ENCODE data around the gene PEX10.
"Not testable (repeated sequence)": the region's sequence is repeated elsewhere in the genome, so short reads cannot be mapped to it uniquely, and the experiment has no call there.

Gene PEX10

DNA sequence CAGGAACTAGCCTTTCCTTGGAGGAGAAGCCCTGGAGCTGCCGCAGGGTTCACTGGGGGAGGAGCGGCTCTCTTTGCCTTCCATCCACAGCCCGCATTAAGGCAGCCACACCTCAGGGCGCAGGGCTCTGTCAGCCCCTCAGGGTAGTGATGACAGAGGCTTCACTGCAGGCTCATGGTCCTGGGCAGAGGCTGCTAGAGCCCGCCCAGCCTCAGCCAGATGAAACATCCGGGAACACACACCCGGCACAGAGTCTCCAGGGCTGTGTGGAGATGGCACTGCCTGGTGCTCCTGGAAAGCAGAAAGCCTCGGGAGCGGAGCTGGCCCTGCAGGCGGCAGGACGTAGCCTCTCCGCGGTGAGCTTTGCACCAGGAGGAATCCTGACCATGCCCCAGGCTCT is 29.4 kb upstream of the PEX10 start:
- H3K27me3 ChIP-seq (replicated peaks; ENCODE audit: control insufficient read depth, insufficient read depth, low read length), result peaks cover 2% of the 10 kb centered on the region; the same call in 1 of the 2 replicates
- no peak overlapping the region for H3K4me3 ChIP-seq (replicated peaks; ENCODE audit: low read depth, low read length)
- no peaks in the 10 kb centered on the region for H3K36me3 ChIP-seq (ENCODE audit: control insufficient read depth, insufficient read depth, low read length)
- TF ChIP-seq, protein P1, sequence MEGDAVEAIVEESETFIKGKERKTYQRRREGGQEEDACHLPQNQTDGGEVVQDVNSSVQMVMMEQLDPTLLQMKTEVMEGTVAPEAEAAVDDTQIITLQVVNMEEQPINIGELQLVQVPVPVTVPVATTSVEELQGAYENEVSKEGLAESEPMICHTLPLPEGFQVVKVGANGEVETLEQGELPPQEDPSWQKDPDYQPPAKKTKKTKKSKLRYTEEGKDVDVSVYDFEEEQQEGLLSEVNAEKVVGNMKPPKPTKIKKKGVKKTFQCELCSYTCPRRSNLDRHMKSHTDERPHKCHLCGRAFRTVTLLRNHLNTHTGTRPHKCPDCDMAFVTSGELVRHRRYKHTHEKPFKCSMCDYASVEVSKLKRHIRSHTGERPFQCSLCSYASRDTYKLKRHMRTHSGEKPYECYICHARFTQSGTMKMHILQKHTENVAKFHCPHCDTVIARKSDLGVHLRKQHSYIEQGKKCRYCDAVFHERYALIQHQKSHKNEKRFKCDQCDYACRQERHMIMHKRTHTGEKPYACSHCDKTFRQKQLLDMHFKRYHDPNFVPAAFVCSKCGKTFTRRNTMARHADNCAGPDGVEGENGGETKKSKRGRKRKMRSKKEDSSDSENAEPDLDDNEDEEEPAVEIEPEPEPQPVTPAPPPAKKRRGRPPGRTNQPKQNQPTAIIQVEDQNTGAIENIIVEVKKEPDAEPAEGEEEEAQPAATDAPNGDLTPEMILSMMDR (IDR thresholded peaks at IDR 0.05; ENCODE audit: insufficient read depth, low read length, poor library complexity, severe bottlenecking), result no peak
- DNase-seq (ENCODE audit: extremely low read depth, insufficient read length), result no peak

DNA sequence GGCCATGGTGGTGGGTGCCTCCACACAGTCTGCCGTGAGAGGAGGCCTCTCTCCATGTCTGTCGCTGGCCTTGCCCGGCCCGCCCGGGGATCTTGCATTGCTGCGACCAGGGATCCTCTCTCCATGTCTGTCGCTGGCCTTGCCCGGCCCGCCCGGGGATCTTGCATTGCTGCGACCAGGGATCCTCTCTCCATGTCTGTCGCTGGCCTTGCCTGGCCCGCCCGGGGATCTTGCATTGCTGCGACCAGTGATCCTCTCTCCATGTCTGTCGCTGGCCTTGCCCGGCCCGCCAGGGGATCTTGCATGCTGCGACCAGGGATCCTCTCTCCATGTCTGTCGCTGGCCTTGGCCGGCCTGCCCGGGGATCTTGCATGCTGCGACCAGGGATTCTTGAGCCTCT is 28.0 kb upstream of the PEX10 start:
- DNase-seq (ENCODE audit: extremely low read depth, insufficient read length); H3K36me3 ChIP-seq (ENCODE audit: control insufficient read depth, insufficient read depth, low read length); H3K4me3 ChIP-seq (replicated peaks; ENCODE audit: low read depth, low read length); H3K27me3 ChIP-seq (replicated peaks; ENCODE audit: control insufficient read depth, insufficient read depth, low read length): not testable (repeated sequence)

DNA sequence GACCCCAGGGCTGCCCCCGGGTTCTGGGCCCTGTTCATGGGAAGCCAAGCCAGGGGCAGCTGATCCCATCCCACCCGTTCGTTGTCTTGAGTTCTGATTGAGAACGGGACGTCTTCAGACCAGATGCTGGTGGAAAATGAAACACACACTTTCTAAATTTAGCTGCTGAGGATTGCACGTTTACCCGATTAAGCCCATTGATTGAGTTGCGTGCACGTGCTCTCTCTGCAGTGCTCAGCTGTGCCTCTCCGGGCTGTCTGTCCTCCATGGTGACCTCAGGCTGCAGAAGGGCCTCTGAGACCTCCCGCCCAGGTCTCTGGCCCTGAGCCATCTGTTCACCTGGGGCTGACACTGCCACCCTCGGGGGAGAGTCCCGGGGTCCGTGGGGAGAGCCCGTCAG is 27.0 kb upstream of the PEX10 start:
- Histone ChIP-seq H3K36me3 (ENCODE audit: control insufficient read depth, insufficient read depth, low read length) (no peaks in the 10 kb centered on the region), H3K27me3 (replicated peaks; ENCODE audit: control insufficient read depth, insufficient read depth, low read length) (no peaks in the 10 kb centered on the region; the same call in 1 of the 2 replicates), H3K4me3 (replicated peaks; ENCODE audit: low read depth, low read length) (no peak overlapping the region)
- no peak for DNase-seq (ENCODE audit: extremely low read depth, insufficient read length)
- TF ChIP-seq, protein P1 (IDR thresholded peaks at IDR 0.05; ENCODE audit: insufficient read depth, low read length, poor library complexity, severe bottlenecking), result no peak

DNA sequence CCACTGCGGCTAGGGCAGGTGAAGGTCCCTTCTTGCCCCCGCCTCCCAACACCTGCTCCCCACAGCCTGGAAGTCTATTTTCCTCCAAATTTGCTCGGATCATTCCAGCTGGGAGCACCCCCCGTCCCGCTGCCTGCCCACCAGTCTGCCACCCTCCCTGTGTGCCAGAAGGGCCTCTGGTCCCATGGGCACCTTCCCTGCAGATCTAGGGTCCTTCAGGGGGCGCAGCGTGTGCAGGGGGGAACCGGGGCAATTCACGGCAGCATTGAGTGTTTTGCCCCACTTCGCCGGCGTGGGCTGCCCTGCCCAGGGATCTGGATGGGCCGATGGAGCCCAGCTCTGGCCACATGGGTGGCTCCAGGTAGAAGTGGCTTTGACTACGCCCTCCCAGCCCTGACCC is 26.3 kb upstream of the PEX10 start:
- DNase-seq (ENCODE audit: extremely low read depth, insufficient read length), result no peak
- TF ChIP-seq, protein P1 (IDR thresholded peaks at IDR 0.05; ENCODE audit: insufficient read depth, low read length, poor library complexity, severe bottlenecking), result no peak

DNA sequence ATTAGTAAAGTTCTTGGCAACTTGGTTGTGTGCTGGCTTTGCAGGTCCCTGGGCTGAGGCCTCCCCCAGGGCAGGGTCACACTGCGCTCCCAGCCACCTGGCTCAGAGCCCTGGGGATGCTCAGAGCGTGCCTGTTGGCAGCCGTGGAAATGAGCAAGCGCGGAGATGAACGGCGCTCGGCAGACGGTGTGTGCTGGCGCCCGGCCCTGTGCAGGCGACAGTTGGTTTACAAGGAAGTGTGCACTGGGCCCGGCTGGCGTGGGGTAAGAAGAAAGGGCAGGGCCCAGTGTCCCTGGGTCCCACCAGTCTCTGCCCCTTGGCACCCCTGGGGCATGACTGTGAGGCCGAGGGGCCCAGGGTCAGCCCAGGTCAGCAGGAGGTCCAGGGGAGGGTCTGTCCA is 25.7 kb upstream of the PEX10 start:
- no peaks in the 10 kb centered on the region for H3K36me3 ChIP-seq (ENCODE audit: control insufficient read depth, insufficient read depth, low read length)
- TF ChIP-seq, protein P1 (IDR thresholded peaks at IDR 0.05; ENCODE audit: insufficient read depth, low read length, poor library complexity, severe bottlenecking), result no peak
- H3K27me3 ChIP-seq (replicated peaks; ENCODE audit: control insufficient read depth, insufficient read depth, low read length), result no peaks in the 10 kb centered on the region; the same call in 1 of the 2 replicates
- DNase-seq (ENCODE audit: extremely low read depth, insufficient read length), result no peak
- no peak overlapping the region for H3K4me3 ChIP-seq (replicated peaks; ENCODE audit: low read depth, low read length)

More for the DNA sequence above, 26.3 kb upstream of the PEX10 start:
- Histone ChIP-seq H3K27me3 (replicated peaks; ENCODE audit: control insufficient read depth, insufficient read depth, low read length) (no peaks in the 10 kb centered on the region; the same call in 1 of the 2 replicates), H3K36me3 (ENCODE audit: control insufficient read depth, insufficient read depth, low read length) (no peaks in the 10 kb centered on the region), H3K4me3 (replicated peaks; ENCODE audit: low read depth, low read length) (no peak overlapping the region)

DNA sequence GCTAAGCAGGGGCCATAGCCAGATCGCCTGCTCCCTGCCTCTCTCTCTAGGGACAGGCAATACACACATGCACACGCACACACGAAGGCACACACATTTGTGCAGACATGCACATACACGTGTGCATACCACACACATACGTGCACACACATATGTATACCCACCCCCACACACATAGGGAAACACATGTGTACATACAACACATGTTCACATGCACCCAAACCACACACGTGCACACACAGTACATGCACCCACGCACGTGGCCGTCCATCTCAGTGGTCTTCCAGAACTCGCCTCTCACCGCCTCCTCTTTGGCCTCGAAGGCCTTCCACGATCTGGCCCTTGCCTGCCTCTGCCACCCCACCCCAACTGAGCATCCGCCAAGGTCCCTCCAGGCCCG is 25.3 kb upstream of the PEX10 start:
- DNase-seq (ENCODE audit: extremely low read depth, insufficient read length), result no peak
- no peaks in the 10 kb centered on the region; the same call in 1 of the 2 replicates for H3K27me3 ChIP-seq (replicated peaks; ENCODE audit: control insufficient read depth, insufficient read depth, low read length)
- H3K4me3 ChIP-seq (replicated peaks; ENCODE audit: low read depth, low read length), result no peak overlapping the region
- H3K36me3 ChIP-seq (ENCODE audit: control insufficient read depth, insufficient read depth, low read length), result no peaks in the 10 kb centered on the region
- TF ChIP-seq, protein P1 (IDR thresholded peaks at IDR 0.05; ENCODE audit: insufficient read depth, low read length, poor library complexity, severe bottlenecking), result no peak

Measured in GM06990 (cell line).